Measurements from ENCODE around the gene MAST3. TPM values are rescaled to one million over a fixed set of nuclear protein-coding genes. Genes with fewer than 3 reads are reported as not detected.

MAST3 gene
- total RNA-seq, 1 experiment from 2014 or later = 4.1 TPM

DNA sequence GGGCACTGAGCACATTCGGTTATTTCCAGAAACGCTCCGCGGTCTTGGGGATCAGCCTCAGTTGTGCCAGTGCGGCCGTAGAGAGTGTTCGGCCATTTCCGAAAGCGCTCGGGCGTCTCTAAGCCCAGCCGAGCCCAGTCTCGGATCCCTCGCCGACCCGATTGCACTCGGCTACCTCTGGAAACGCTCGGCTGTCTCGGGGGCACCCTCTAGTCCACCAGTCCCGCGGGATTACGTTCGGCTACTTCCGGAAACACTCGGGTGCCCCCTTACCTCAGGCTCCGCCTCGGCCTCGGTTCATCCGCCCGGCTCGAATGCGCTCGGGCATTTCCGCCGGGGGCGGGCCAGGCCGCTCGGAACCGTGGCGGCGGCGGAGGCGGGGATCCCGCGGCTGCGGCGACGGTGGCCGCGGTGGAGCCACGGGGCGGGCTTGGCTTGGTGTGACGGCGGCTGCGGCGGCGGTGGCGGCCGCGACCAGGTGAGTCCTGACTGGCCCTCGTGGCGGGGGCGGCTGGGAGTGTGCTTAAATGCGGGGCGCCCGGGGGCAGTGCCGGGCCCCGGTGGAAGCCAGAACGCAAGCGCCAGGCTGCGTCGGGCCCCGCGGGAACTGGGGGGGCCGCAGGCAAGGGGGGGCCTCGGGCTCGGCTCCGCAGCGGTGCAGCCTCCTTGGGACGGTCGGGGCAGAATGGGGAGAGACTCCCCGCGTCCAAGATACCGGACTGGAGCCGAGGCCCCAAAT is 55.4 kb downstream of the MAST3 start, which contains the start of gene PIK3R2:
TSS of gene PIK3R2 (plus strand) at position 347 of the 739 bp plus-strand sequence. CDS start 2,717 bp downstream, outside the sequence.
- peaks cover 18% of the 10 kb centered on the region for H3K36me3 Mint-ChIP-seq (ENCODE audit: insufficient read depth, unreplicated experiment)
- peaks cover 31% of the 10 kb centered on the region for H3K4me1 Mint-ChIP-seq (ENCODE audit: insufficient read depth, unreplicated experiment)
- POLR2A ChIA-PET = interaction anchor here (0.6 to 2.2 kb wide), 9 partner anchors 8 to 136 kb away, joined by 3 to 21 read pairs (median 7); partner anchors contain the start of gene JUND
- CTCF ChIA-PET = interaction anchor here (0.7 to 2.3 kb wide), 7 partner anchors 9 to 388 kb away, joined by 3 to 15 read pairs (median 3); no protein-coding TSS in a partner anchor
- peak within 1 kb of the TSS; percentile 99 for H3K27ac Mint-ChIP-seq (ENCODE audit: low read depth, unreplicated experiment)
- H3K27me3 Mint-ChIP-seq (ENCODE audit: insufficient read depth, unreplicated experiment) = no peaks in the 10 kb centered on the region
- intact Hi-C loops (cut with micrococcal nuclease) = loop anchor here (1.0 to 10.0 kb wide), 2 partner anchors 40 to 148 kb away; partner anchors contain the start of gene ARRDC2
- peak; percentile 99 for DNase-seq (ENCODE audit: unreplicated experiment)
- BruUV-seq (replicated peaks) = no TSS peak
- H3K4me3 Mint-ChIP-seq (ENCODE audit: unreplicated experiment) = peak within 1 kb of the TSS; percentile 88
- TF ChIP-seq, protein P1, sequence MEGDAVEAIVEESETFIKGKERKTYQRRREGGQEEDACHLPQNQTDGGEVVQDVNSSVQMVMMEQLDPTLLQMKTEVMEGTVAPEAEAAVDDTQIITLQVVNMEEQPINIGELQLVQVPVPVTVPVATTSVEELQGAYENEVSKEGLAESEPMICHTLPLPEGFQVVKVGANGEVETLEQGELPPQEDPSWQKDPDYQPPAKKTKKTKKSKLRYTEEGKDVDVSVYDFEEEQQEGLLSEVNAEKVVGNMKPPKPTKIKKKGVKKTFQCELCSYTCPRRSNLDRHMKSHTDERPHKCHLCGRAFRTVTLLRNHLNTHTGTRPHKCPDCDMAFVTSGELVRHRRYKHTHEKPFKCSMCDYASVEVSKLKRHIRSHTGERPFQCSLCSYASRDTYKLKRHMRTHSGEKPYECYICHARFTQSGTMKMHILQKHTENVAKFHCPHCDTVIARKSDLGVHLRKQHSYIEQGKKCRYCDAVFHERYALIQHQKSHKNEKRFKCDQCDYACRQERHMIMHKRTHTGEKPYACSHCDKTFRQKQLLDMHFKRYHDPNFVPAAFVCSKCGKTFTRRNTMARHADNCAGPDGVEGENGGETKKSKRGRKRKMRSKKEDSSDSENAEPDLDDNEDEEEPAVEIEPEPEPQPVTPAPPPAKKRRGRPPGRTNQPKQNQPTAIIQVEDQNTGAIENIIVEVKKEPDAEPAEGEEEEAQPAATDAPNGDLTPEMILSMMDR (IDR thresholded peaks at IDR 0.05; ENCODE audit: unreplicated experiment) = no peak
- H3K9me3 Mint-ChIP-seq (ENCODE audit: unreplicated experiment) = no peaks in the 10 kb centered on the region

DNA sequence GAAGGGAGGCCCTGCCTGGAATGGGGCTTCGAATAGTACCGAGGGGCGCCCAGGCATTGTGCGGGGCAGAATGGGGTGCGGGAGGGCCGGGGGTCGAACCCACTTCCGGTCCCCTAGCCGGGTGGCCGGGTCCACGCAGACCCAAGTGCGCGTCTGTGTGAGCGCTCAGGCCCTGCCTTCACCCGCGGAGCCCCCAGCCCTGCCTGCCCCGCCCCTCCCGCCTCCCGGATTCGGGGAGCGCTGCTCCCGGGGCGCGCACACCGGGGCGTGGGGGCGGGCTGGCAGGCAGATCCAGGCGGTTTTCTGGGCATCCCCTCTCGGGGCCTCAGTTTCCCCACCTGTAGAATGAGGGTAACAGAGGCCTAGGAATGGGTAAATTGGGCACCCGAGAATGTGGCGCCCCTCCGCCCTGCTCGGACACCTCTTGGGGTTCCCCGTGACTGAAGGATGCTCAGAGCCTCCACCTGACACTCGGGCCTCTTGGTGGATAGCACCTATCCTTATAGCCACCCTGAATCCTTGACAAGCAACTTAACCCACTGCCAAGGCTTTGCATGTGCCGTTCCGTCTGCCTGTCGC is 56.1 kb downstream of the MAST3 start:
- intact Hi-C loops (cut with micrococcal nuclease) = loop anchor here (10.0 kb wide), 1 partner anchor 149 kb away; the partner anchor contains the start of gene ARRDC2
- Mint-ChIP-seq H3K4me1 (ENCODE audit: insufficient read depth, unreplicated experiment) (peaks cover 31% of the 10 kb centered on the region), H3K4me3 (ENCODE audit: unreplicated experiment) (peak overlapping the region; percentile 88), H3K36me3 (ENCODE audit: insufficient read depth, unreplicated experiment) (peaks cover 15% of the 10 kb centered on the region), H3K27ac (ENCODE audit: low read depth, unreplicated experiment) (peak overlapping the region; percentile 88), H3K27me3 (ENCODE audit: insufficient read depth, unreplicated experiment) (no peaks in the 10 kb centered on the region), H3K9me3 (ENCODE audit: unreplicated experiment) (no peaks in the 10 kb centered on the region)
- DNase-seq (ENCODE audit: unreplicated experiment) = no peak
- ChIA-PET CTCF (interaction anchor here (1.0 kb wide), 1 partner anchor 126 kb away, joined by 4 read pairs; no protein-coding TSS in a partner anchor), POLR2A (interaction anchor here (1.0 kb wide), 1 partner anchor 39 kb away, joined by 5 read pairs; the partner anchor contains the start of gene MPV17L2)
- no TSS peak for BruUV-seq (replicated peaks)
- TF ChIP-seq, protein P1 (IDR thresholded peaks at IDR 0.05; ENCODE audit: unreplicated experiment) = no peak

DNA sequence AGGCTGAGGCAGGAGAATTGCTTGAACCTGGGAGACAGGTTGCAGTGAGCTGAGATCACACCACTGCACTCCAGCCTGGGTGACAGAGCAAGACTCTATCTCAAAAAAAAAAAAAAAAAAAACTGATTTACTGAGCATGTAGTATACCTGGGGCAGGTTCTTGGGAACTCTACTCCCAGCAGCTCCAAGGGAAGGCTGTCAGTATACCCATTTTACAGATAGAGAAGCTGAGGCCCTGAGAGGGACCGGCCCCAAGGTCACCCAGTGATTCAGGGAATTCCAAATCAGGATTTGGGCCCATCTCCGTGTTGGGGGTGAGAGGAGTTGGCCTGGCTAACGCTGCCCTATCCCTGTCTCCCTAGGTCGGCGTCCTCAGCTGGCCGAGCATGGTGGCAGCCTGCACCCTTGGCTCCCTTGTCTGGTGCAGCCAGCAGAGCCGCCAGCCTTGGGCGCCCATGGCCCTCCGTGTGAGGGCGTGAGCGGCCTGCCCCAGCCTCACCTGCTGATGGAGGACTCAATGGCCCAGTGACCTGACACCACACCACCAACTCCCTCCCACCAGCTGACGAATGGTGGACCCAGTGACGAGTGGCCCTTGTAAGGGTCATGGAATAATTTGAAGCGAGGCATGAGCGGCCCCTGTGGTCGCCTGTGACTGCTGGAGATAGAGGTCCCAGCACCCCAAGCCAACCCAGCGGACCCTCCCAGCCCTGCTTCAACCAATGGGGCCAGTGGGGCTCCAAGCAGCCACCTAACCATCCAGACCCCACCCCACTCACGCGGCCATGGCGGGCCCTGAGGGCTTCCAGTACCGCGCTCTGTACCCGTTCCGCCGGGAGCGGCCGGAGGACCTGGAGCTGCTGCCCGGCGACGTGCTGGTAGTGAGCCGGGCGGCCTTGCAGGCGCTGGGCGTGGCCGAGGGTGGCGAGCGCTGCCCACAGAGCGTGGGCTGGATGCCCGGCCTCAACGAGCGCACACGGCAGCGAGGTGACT is 57.8 kb downstream of the MAST3 start:
- no peak for DNase-seq (ENCODE audit: unreplicated experiment)
- intact Hi-C loops (cut with micrococcal nuclease) = loop anchor here (10.0 kb wide), 1 partner anchor 151 kb away; the partner anchor contains the start of gene ARRDC2
- H3K4me3 Mint-ChIP-seq (ENCODE audit: unreplicated experiment) = peak overlapping the region; percentile 25
- no TSS peak for BruUV-seq (replicated peaks)
- peak overlapping the region; percentile 55 for H3K27ac Mint-ChIP-seq (ENCODE audit: low read depth, unreplicated experiment)
- H3K4me1 Mint-ChIP-seq (ENCODE audit: insufficient read depth, unreplicated experiment) = peaks cover 33% of the 10 kb centered on the region
- no peaks in the 10 kb centered on the region for H3K9me3 Mint-ChIP-seq (ENCODE audit: unreplicated experiment)
- POLR2A ChIA-PET = interaction anchor here (0.6 to 2.0 kb wide), 8 partner anchors 19 to 862 kb away, joined by 3 to 9 read pairs (median 3); partner anchors contain the start of genes IFI30, JUND, MPV17L2 and RAB3A
- CTCF ChIA-PET = interaction anchor here (0.6 kb wide), 2 partner anchors 40 to 148 kb away, joined by 3 read pairs; no protein-coding TSS in a partner anchor
- H3K27me3 Mint-ChIP-seq (ENCODE audit: insufficient read depth, unreplicated experiment) = no peaks in the 10 kb centered on the region
- H3K36me3 Mint-ChIP-seq (ENCODE audit: insufficient read depth, unreplicated experiment) = peaks cover 21% of the 10 kb centered on the region
- TF ChIP-seq, protein P1 (IDR thresholded peaks at IDR 0.05; ENCODE audit: unreplicated experiment) = no peak

Measured in MCF 10A (cell line).